ENCODE data around the gene GTF2F2.

Gene GTF2F2

GRCh38 chr13:45331692-45332035 lies 211.4 kb downstream of the GTF2F2 start:
- H3K4me1 ChIP-seq (ENCODE audit: low read length): peaks cover 9% of the 10 kb centered on the region
- TF ChIP-seq CTCF (IDR thresholded peaks at IDR 0.05; ENCODE audit: low read depth, low read length) (no peak), EZH2phosphoT487 (IDR thresholded peaks at IDR 0.05; ENCODE audit: low read depth) (no peak)
- H3K27ac ChIP-seq (ENCODE audit: low read length): no peak overlapping the region
- H3K4me3 ChIP-seq (ENCODE audit: low read length): no peak overlapping the region
- H3K9me3 ChIP-seq (ENCODE audit: insufficient read depth, low read length): no peaks in the 10 kb centered on the region
- no peaks in the 10 kb centered on the region for H3K27me3 ChIP-seq (ENCODE audit: low read depth, low read length)
- no peak overlapping the region for H2AFZ ChIP-seq (ENCODE audit: low read depth, low read length)
- no peak overlapping the region for H3K9ac ChIP-seq (ENCODE audit: low read length)
- 0 out of 2 replicates have a peak, but pooled peaks cover 9% of the 10 kb centered on the region for H3K79me2 ChIP-seq (ENCODE audit: low read length)
- peaks cover 28% of the 10 kb centered on the region for H3K36me3 ChIP-seq (replicated peaks; ENCODE audit: low read depth, low read length)
- no peak overlapping the region for H3K4me2 ChIP-seq (ENCODE audit: low read length)
- H4K20me1 ChIP-seq (ENCODE audit: insufficient read depth, low read length): peaks cover 41% of the 10 kb centered on the region

GRCh38 chr13:45332036-45332830 lies 211.9 kb downstream of the GTF2F2 start:
- H4K20me1 ChIP-seq (ENCODE audit: insufficient read depth, low read length): peaks cover 47% of the 10 kb centered on the region
- no peaks in the 10 kb centered on the region for H3K9me3 ChIP-seq (ENCODE audit: insufficient read depth, low read length)
- H2AFZ ChIP-seq (ENCODE audit: low read depth, low read length): no peak overlapping the region
- no peak overlapping the region for H3K9ac ChIP-seq (ENCODE audit: low read length)
- H3K4me3 ChIP-seq (ENCODE audit: low read length): no peak overlapping the region
- H3K27ac ChIP-seq (ENCODE audit: low read length): no peak overlapping the region
- H3K4me1 ChIP-seq (ENCODE audit: low read length): peaks cover 9% of the 10 kb centered on the region
- TF ChIP-seq CTCF (IDR thresholded peaks at IDR 0.05; ENCODE audit: low read depth, low read length): no peak
- no peak for TF ChIP-seq EZH2phosphoT487 (IDR thresholded peaks at IDR 0.05; ENCODE audit: low read depth)
- no peaks in the 10 kb centered on the region for H3K27me3 ChIP-seq (ENCODE audit: low read depth, low read length)
- H3K4me2 ChIP-seq (ENCODE audit: low read length): no peak overlapping the region
- H3K36me3 ChIP-seq (replicated peaks; ENCODE audit: low read depth, low read length): peaks cover 32% of the 10 kb centered on the region
- peaks cover 11% of the 10 kb centered on the region for H3K79me2 ChIP-seq (ENCODE audit: low read length)

- H3K4me1 ChIP-seq (ENCODE audit: low read length): peaks cover 9% of the 10 kb centered on the region
- no peak overlapping the region for H3K4me3 ChIP-seq (ENCODE audit: low read length)
- TF ChIP-seq EZH2phosphoT487 (IDR thresholded peaks at IDR 0.05; ENCODE audit: low read depth): no peak
- TF ChIP-seq CTCF (IDR thresholded peaks at IDR 0.05; ENCODE audit: low read depth, low read length): no peak
- H3K9ac ChIP-seq (ENCODE audit: low read length): no peak overlapping the region
- peaks cover 38% of the 10 kb centered on the region for H3K36me3 ChIP-seq (replicated peaks; ENCODE audit: low read depth, low read length)
- H3K27me3 ChIP-seq (ENCODE audit: low read depth, low read length): no peaks in the 10 kb centered on the region
- peaks cover 53% of the 10 kb centered on the region for H4K20me1 ChIP-seq (ENCODE audit: insufficient read depth, low read length)
- H3K27ac ChIP-seq (ENCODE audit: low read length): no peak overlapping the region
- no peak overlapping the region for H2AFZ ChIP-seq (ENCODE audit: low read depth, low read length)
- H3K4me2 ChIP-seq (ENCODE audit: low read length): no peak overlapping the region
- H3K79me2 ChIP-seq (ENCODE audit: low read length): peaks cover 17% of the 10 kb centered on the region
- H3K9me3 ChIP-seq (ENCODE audit: insufficient read depth, low read length): no peaks in the 10 kb centered on the region
These were observed 212.5 kb downstream of the GTF2F2 start for GRCh38 chr13:45332831-45333219.

GRCh38 chr13:45333251-45333976 lies 213.1 kb downstream of the GTF2F2 start:
- Histone ChIP-seq H3K4me1 (ENCODE audit: low read length) (peaks cover 9% of the 10 kb centered on the region), H3K36me3 (replicated peaks; ENCODE audit: low read depth, low read length) (peaks cover 44% of the 10 kb centered on the region), H3K79me2 (ENCODE audit: low read length) (peaks cover 23% of the 10 kb centered on the region), H3K9ac (ENCODE audit: low read length) (no peak overlapping the region), H4K20me1 (ENCODE audit: insufficient read depth, low read length) (peaks cover 59% of the 10 kb centered on the region), H3K9me3 (ENCODE audit: insufficient read depth, low read length) (no peaks in the 10 kb centered on the region), H3K4me2 (ENCODE audit: low read length) (no peak overlapping the region), H2AFZ (ENCODE audit: low read depth, low read length) (no peak overlapping the region), H3K27ac (ENCODE audit: low read length) (no peak overlapping the region), H3K27me3 (ENCODE audit: low read depth, low read length) (no peaks in the 10 kb centered on the region), H3K4me3 (ENCODE audit: low read length) (no peak overlapping the region)
- TF ChIP-seq CTCF (IDR thresholded peaks at IDR 0.05; ENCODE audit: low read depth, low read length): no peak
- TF ChIP-seq EZH2phosphoT487 (IDR thresholded peaks at IDR 0.05; ENCODE audit: low read depth): no peak
